Gastroesophageal sphincter (tissue), 4 donors: ENCODE data around the gene TRIM65. TPM values are rescaled to one million over a fixed set of nuclear protein-coding genes. Genes with fewer than 3 reads are reported as not detected.
A peak's percentile ranks its signal among the peaks of the same experiment; 100 is the strongest.

ENCODE experiments used
- ATAC-seq: fragments of 150-250 bp; one replicate; pipeline ENCODE4 v1.9.1; 2016; ENCODE audit warnings: mild to moderate bottlenecking, moderate library complexity
- H3K27ac ChIP-seq, 4 donors: fragments of 200-600 bp; sonication (generic) in 3 of 4; 1 replicate in 3 of 4; 2 replicates in 1 of 4; pipeline ENCODE4 v1.5.1; 2016 to 2019
- H3K27me3 ChIP-seq: fragments of 200-600 bp; sonication (generic); one replicate; pipeline ENCODE4 v1.5.1; 2019
- H3K36me3 ChIP-seq, 2 donors: fragments of 200-600 bp; sonication (generic); one replicate each; pipeline ENCODE4 v1.5.1; 2019; ENCODE audit warnings: control low read depth in 1 of 2
- H3K4me1 ChIP-seq, 3 donors: fragments of 200-600 bp; sonication (generic); 1 replicate in 2 of 3; 2 replicates in 1 of 3; pipeline ENCODE4 v1.5.1; 2016 to 2019; ENCODE audit warnings: control low read depth in 2 of 3
- H3K4me3 ChIP-seq, 2 donors: fragments of 200-600 bp; sonication (generic); one replicate each; pipeline ENCODE4 v1.5.1; 2019; ENCODE audit warnings: mild to moderate bottlenecking in 1 of 2, moderate library complexity in 1 of 2
- H3K9me3 ChIP-seq, 3 donors: fragments of 200-600 bp; sonication (generic); one replicate each; pipeline ENCODE4 v1.5.1; 2017 to 2019; ENCODE audit warnings: control low read depth in 2 of 3
- EP300 ChIP-seq: sonication (generic); formaldehyde crosslinking; IDR thresholded peaks from one replicate; pipeline ENCODE4 v1.6.1; 2017; ENCODE audit warnings: antibody characterized with exemption, mild to moderate bottlenecking
- POLR2A ChIP-seq, 2 donors: fragments of 450-650 bp; IDR thresholded peaks; one replicate each; pipeline ENCODE4 v1.6.1; 2017; ENCODE audit warnings: antibody characterized with exemption in 2 of 2, mild to moderate bottlenecking in 2 of 2, moderate library complexity in 1 of 2
- POLR2AphosphoS5 ChIP-seq: sonication (generic); formaldehyde crosslinking; IDR thresholded peaks from one replicate; pipeline ENCODE4 v1.6.1; 2017; ENCODE audit warnings: antibody characterized with exemption
- WGBS, 2 donors: methylation state at CpG; one replicate each; pipeline ENCODE4 v1.1.5; 2018; ENCODE audit warnings: low coverage in 1 of 2; 5-methylcytosine and 5-hydroxymethylcytosine counted together
- total RNA-seq, 4 donors: library from RNA; depleted of rRNA; stranded (reverse); fragments of >200 nt; gene quantifications; one replicate each; pipeline ENCODE4 v1.1.0, GENCODE V29; 2016
- TF ChIP-seq, protein P1 (sequence below), 4 experiments: fragments of 200-600 bp in 2 of 4; fragments of 450-650 bp in 2 of 4; sonication (generic) in 1 of 4; IDR thresholded peaks; one replicate each; pipeline ENCODE4 v1.5.1; 2017 to 2019; ENCODE audit warnings: antibody characterized with exemption in 4 of 4, mild to moderate bottlenecking in 2 of 4, moderate library complexity in 2 of 4

The TRIM65 gene
- total RNA-seq, 4 donors from 2014 or later: 18.7 to 34.4 (median 31.2) TPM

DNA sequence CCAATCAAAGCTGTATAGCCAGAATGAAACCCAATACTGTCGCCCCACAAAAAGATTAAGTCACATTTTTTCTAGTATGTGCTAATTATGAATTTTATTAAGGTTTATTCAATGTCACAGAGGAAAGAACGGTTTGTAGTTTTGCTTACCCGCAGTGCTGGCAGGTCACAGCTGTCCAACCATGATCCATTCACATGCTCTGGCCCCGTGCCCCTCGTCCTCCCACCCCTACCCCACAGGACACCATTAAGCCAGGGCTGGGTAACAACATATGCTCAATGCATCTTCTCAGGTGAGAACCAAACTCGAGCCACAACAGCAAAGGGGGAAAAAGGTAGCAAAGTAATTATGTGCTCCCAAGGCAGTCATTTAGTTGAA is 44.7 kb upstream of the TRIM65 start:
- TF ChIP-seq POLR2A (IDR thresholded peaks at IDR 0.05) (no peak), POLR2AphosphoS5 (no peak), EP300 (no peak)
- TF ChIP-seq, protein P1, sequence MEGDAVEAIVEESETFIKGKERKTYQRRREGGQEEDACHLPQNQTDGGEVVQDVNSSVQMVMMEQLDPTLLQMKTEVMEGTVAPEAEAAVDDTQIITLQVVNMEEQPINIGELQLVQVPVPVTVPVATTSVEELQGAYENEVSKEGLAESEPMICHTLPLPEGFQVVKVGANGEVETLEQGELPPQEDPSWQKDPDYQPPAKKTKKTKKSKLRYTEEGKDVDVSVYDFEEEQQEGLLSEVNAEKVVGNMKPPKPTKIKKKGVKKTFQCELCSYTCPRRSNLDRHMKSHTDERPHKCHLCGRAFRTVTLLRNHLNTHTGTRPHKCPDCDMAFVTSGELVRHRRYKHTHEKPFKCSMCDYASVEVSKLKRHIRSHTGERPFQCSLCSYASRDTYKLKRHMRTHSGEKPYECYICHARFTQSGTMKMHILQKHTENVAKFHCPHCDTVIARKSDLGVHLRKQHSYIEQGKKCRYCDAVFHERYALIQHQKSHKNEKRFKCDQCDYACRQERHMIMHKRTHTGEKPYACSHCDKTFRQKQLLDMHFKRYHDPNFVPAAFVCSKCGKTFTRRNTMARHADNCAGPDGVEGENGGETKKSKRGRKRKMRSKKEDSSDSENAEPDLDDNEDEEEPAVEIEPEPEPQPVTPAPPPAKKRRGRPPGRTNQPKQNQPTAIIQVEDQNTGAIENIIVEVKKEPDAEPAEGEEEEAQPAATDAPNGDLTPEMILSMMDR (IDR thresholded peaks at IDR 0.05): no peak

DNA sequence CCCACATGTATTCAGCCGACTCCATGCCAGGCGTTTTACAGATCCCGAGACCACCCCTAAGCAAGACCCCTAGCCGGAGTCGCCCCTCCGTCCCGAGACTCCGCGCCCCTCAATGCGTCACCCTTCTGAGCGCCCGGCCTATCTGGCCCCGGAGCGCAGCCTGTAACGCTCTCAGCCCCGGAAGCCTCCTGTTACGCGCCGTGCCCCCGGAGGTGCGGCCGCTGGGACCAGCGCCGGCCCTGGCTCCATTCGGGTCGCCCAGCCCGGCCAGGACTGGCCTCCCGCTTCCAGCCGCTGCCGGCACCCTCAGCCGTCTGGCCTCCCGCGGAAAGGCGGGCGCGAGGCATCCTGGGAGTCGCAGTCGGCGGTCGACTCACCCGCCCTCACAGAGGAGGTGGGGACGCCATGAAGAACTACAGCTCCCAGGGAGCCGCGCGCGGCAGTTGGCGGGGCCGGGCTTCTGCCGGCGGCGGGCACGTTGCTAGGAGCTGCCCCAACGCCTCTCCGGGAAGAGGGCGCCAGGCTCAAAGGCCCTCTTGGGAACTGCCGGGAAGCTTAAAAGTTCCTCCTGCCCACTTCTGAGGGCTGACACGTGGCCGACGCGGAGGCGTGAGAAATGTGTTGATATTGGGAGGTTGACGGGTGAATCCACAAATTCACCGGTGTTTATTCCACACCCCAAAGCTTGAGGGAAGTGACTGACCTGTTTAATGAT is 44.1 kb upstream of the TRIM65 start, which contains the start of gene FBF1:
Gene FBF1, minus strand, starts transcription at position 316 of the 715 bp plus-strand sequence. CDS start 2,893 bp downstream, outside the sequence.
- Histone ChIP-seq H3K4me3 (peak within 1 kb of the TSS; percentile 61 to 78), H3K27ac (peak within 1 kb of the TSS in 3 of 4 donors; percentile 77 to 85 (median 79)), H3K4me1 (peaks cover 0 to 20% (median 5%) of the 10 kb centered on the region in 3 donors), H3K9me3 (no peaks in the 10 kb centered on the region), H3K36me3 (peaks cover 0 to 32% of the 10 kb centered on the region in 2 donors), H3K27me3 (no peaks in the 10 kb centered on the region)
- peak; percentile 99 for ATAC-seq
- TF ChIP-seq, protein P1 (IDR thresholded peaks at IDR 0.05): peak in 2 of 4 experiments; percentile 15 to 35
- peak; percentile 79 to 84 for TF ChIP-seq POLR2A (IDR thresholded peaks at IDR 0.05)
- no peak for TF ChIP-seq EP300
- TF ChIP-seq POLR2AphosphoS5: peak; percentile 82
- WGBS, 2 donors: 0% methylated on average over 2 to 7 of the region's 63 CpGs

More for the DNA sequence above, 44.7 kb upstream of the TRIM65 start:
- H3K9me3 ChIP-seq: no peaks in the 10 kb centered on the region
- peaks cover 0 to 37% of the 10 kb centered on the region in 2 donors for H3K36me3 ChIP-seq
- H3K4me3 ChIP-seq: peak overlapping the region in 1 of 2 donors; percentile 78
- H3K27ac ChIP-seq: peak overlapping the region in 3 of 4 donors; percentile 77 to 85 (median 79)
- no peaks in the 10 kb centered on the region for H3K27me3 ChIP-seq
- no peak for ATAC-seq
- WGBS, 2 donors: 28 to 46% methylated on average over 2 to 5 of the region's 6 CpGs
- H3K4me1 ChIP-seq: peaks cover 0 to 20% (median 5%) of the 10 kb centered on the region in 3 donors

DNA sequence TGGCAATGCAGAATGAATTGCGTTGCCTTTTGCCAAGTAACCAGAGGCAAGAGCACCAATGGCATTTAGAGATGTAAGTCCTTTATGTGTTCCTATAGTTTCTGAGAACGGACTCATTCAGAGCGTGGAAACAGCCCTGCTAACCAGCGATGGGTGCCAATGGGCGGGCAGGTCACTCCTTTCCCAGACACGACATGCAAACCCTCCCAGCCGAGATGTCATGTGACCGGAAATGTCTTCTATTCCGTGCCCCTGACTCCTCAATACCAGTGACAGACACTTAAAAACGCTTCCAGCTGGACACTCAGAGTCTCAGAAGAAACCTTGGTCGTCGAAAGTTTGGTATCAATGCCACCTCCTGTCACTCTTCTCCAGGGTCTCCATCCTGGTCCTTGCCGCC is 40.9 kb upstream of the TRIM65 start:
- H3K27ac ChIP-seq: no peak overlapping the region
- no peak for ATAC-seq
- H3K36me3 ChIP-seq: peaks cover 0 to 4% of the 10 kb centered on the region in 2 donors
- no peaks in the 10 kb centered on the region for H3K9me3 ChIP-seq
- no peak overlapping the region for H3K4me3 ChIP-seq
- 85 to 87% methylated on average over 6 to 9 of the region's 13 CpGs for WGBS, 2 donors
- H3K4me1 ChIP-seq: peaks cover 0 to 20% (median 5%) of the 10 kb centered on the region in 3 donors
- H3K27me3 ChIP-seq: no peaks in the 10 kb centered on the region
- TF ChIP-seq POLR2AphosphoS5 (no peak), POLR2A (IDR thresholded peaks at IDR 0.05) (no peak), EP300 (no peak)
- TF ChIP-seq, protein P1 (IDR thresholded peaks at IDR 0.05): no peak

DNA sequence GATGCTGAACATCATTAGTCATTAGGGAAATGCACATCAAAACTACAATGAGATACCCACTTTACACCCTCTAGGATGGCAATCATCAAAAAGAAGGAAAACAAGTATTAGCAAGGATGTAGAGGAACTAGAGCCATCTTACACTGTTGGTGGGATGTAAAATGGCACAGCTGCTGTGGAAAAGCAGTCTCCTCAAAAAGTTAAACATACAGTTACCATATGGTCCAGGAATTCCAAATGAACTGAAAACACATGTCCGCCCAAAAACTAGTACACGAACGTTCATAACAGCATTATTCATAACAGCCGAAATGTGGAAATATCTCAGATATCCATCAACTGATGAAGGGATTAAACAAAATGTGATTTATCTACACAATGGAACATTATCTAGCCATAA is 37.1 kb upstream of the TRIM65 start:
- peaks cover 0 to 24% of the 10 kb centered on the region in 2 donors for H3K36me3 ChIP-seq
- WGBS, 2 donors: 60 to 72% methylated on average over 4 of the region's 4 CpGs
- H3K27me3 ChIP-seq: no peaks in the 10 kb centered on the region
- H3K27ac ChIP-seq: no peak overlapping the region
- TF ChIP-seq EP300 (no peak), POLR2A (IDR thresholded peaks at IDR 0.05) (no peak), POLR2AphosphoS5 (no peak)
- TF ChIP-seq, protein P1 (IDR thresholded peaks at IDR 0.05): no peak
- H3K4me1 ChIP-seq: no peaks in the 10 kb centered on the region
- H3K4me3 ChIP-seq: no peak overlapping the region
- no peaks in the 10 kb centered on the region for H3K9me3 ChIP-seq
- ATAC-seq: no peak

DNA sequence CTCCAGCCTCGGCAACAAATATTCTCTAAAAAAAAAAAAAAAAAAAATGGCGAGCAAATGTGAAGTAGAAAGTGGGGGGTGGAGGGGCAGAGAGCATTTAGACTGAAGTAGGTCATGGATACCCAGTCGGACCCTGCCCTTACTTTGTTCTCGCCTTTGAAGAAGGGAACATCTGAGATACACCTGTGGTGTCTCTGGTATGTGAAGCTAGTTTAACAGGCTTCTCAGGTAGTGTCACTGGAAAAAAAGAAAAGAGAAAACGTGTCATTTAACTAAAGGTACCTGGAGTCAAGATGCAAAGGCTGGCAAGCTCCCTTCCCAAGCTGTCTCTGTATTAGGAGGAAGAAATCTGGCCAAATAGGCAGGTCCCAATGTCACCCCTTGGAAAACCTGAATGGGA is 36.1 kb upstream of the TRIM65 start:
- Histone ChIP-seq H3K4me1 (no peaks in the 10 kb centered on the region), H3K27me3 (no peaks in the 10 kb centered on the region), H3K9me3 (no peaks in the 10 kb centered on the region), H3K27ac (no peak overlapping the region), H3K36me3 (peaks cover 0 to 25% of the 10 kb centered on the region in 2 donors), H3K4me3 (no peak overlapping the region)
- 83 to 90% methylated on average over 2 to 4 of the region's 5 CpGs for WGBS, 2 donors
- ATAC-seq: no peak
- TF ChIP-seq POLR2AphosphoS5 (no peak), POLR2A (IDR thresholded peaks at IDR 0.05) (no peak), EP300 (no peak)
- TF ChIP-seq, protein P1 (IDR thresholded peaks at IDR 0.05): no peak
